NT2/D1 (cell line): Measurements from ENCODE around the gene KPNA1.

Experiments
- DNase-seq: peaks from one replicate; pipeline ENCODE4 v3.0.0-alpha.2; 2011; ENCODE audit warnings: low read depth, low spot score
- H3K27me3 ChIP-seq: 2 replicates; pipeline ENCODE4 v1.6.0; 2011; ENCODE audit warnings: mild to moderate bottlenecking; ENCODE audit not compliant: insufficient read length, insufficient read depth
- H3K36me3 ChIP-seq: 2 replicates; pipeline ENCODE4 v1.6.1; 2011; ENCODE audit warnings: mild to moderate bottlenecking, low read length, mixed read lengths; ENCODE audit not compliant: insufficient read depth, insufficient read length
- H3K4me1 ChIP-seq: 2 replicates; pipeline ENCODE4 v1.5.1; 2011; ENCODE audit not compliant: insufficient read depth, insufficient read length
- H3K4me3 ChIP-seq: 2 replicates; pipeline ENCODE4 v1.5.1; 2011; ENCODE audit warnings: low read depth; ENCODE audit not compliant: insufficient read length
- H3K9ac ChIP-seq: 2 replicates; pipeline ENCODE4 v1.6.0; 2011; ENCODE audit warnings: low read depth; ENCODE audit not compliant: insufficient read length
- H3K9me3 ChIP-seq: 2 replicates; pipeline ENCODE4 v1.5.1; 2011; ENCODE audit warnings: mild to moderate bottlenecking, low read length; ENCODE audit not compliant: insufficient read depth
- SUZ12 ChIP-seq: IDR thresholded peaks from 2 replicates; pipeline ENCODE4 v1.6.1; 2011; ENCODE audit not compliant: insufficient read length, insufficient read depth; ENCODE audit errors: extremely low read depth
- YY1 ChIP-seq: IDR thresholded peaks from 2 replicates; pipeline ENCODE4 v1.6.1; 2011; ENCODE audit not compliant: insufficient read length, insufficient read depth
- ZNF274 ChIP-seq: IDR thresholded peaks from 2 replicates; pipeline ENCODE4 v1.6.1; 2011; ENCODE audit warnings: mild to moderate bottlenecking, low read depth, low read length

KPNA1 gene

GRCh38 chr3:122514123-122515019 is at the start of gene KPNA1:
KPNA1 (minus strand) TSS chr3:122514939; CDS start chr3:122496565, 18,374 bp downstream.
- Histone ChIP-seq H3K9me3 (no peaks in the 10 kb centered on the region), H3K9ac (peak within 1 kb of the TSS; percentile 94), H3K36me3 (peaks cover 8% of the 10 kb centered on the region), H3K4me1 (peaks cover 1% of the 10 kb centered on the region), H3K4me3 (peak within 1 kb of the TSS; percentile 78), H3K27me3 (no peaks in the 10 kb centered on the region)
- DNase-seq: peak; percentile 90
- TF ChIP-seq SUZ12 (no peak), ZNF274 (no peak), YY1 (no peak)

- Histone ChIP-seq H3K4me1 (no peaks in the 10 kb centered on the region), H3K27me3 (peaks cover 24% of the 10 kb centered on the region), H3K9me3 (no peaks in the 10 kb centered on the region), H3K9ac (peak within 1 kb of the TSS; percentile 84), H3K36me3 (peaks cover 4% of the 10 kb centered on the region), H3K4me3 (peak within 1 kb of the TSS; percentile 65)
- no peak for TF ChIP-seq SUZ12
- no peak for TF ChIP-seq ZNF274
- no peak for TF ChIP-seq YY1
- DNase-seq: no peak
These were observed 49.6 kb upstream of the KPNA1 start, which contains the start of the genes DTX3L and PARP9 for GRCh38 chr3:122564155-122564912. DTX3L (plus strand) TSS chr3:122564338; CDS start chr3:122564427, 89 bp downstream. PARP9 (minus strand) TSS chr3:122564300; CDS start chr3:122559620, 4,680 bp downstream.

- H3K4me3 ChIP-seq: peak overlapping the region; percentile 65
- no peaks in the 10 kb centered on the region for H3K4me1 ChIP-seq
These were observed 48.9 kb upstream of the KPNA1 start for GRCh38 chr3:122563717-122564025.

GRCh38 chr3:122562923-122563716 is 48.4 kb upstream of the KPNA1 start:
- DNase-seq: no peak
- peaks cover 4% of the 10 kb centered on the region for H3K36me3 ChIP-seq
- H3K4me1 ChIP-seq: no peaks in the 10 kb centered on the region
- H3K27me3 ChIP-seq: peaks cover 24% of the 10 kb centered on the region
- no peaks in the 10 kb centered on the region for H3K9me3 ChIP-seq
- H3K9ac ChIP-seq: no peak overlapping the region
- no peak overlapping the region for H3K4me3 ChIP-seq
- TF ChIP-seq SUZ12 (no peak), ZNF274 (no peak), YY1 (no peak)

More at GRCh38 chr3:122563717-122564025, 48.9 kb upstream of the KPNA1 start:
- TF ChIP-seq YY1 (no peak), SUZ12 (no peak), ZNF274 (no peak)
- peaks cover 4% of the 10 kb centered on the region for H3K36me3 ChIP-seq
- H3K9me3 ChIP-seq: no peaks in the 10 kb centered on the region
- DNase-seq: no peak
- peaks cover 24% of the 10 kb centered on the region for H3K27me3 ChIP-seq
- H3K9ac ChIP-seq: peak overlapping the region; percentile 84

- DNase-seq: no peak
- Histone ChIP-seq H3K4me1 (peaks cover under 1% of the 10 kb centered on the region), H3K9ac (no peak overlapping the region), H3K27me3 (peaks cover 24% of the 10 kb centered on the region), H3K36me3 (no peaks in the 10 kb centered on the region), H3K4me3 (no peak overlapping the region), H3K9me3 (no peaks in the 10 kb centered on the region)
- TF ChIP-seq YY1 (no peak), ZNF274 (no peak), SUZ12 (no peak)
These were observed 45.9 kb upstream of the KPNA1 start for GRCh38 chr3:122560680-122561079.

- Histone ChIP-seq H3K4me1 (peaks cover 3% of the 10 kb centered on the region), H3K27me3 (peaks cover 21% of the 10 kb centered on the region), H3K36me3 (no peaks in the 10 kb centered on the region), H3K9ac (no peak overlapping the region), H3K4me3 (no peak overlapping the region), H3K9me3 (no peaks in the 10 kb centered on the region)
- no peak for DNase-seq
- TF ChIP-seq ZNF274 (no peak), YY1 (no peak), SUZ12 (no peak)
These were observed 45.2 kb upstream of the KPNA1 start for GRCh38 chr3:122559906-122560305.
